Natural killer cell (primary cell): ENCODE results near the gene NME3. TPM values are rescaled to one million over a fixed set of nuclear protein-coding genes. Genes with fewer than 3 reads are reported as not detected.

Experiments
- ATAC-seq, 3 donors: fragments of 150-1000 bp in 2 of 3; fragments of 200-7000 bp in 1 of 3; cut with Tn5 transposase; 1 replicate in 1 of 3; 2 replicates in 2 of 3; pipeline ENCODE4 v1.10.0; 2021; ENCODE audit warnings: mild to moderate bottlenecking in 2 of 3, moderate library complexity in 2 of 3
- DNase-seq, 2 donors: peaks; one replicate each; pipeline versions ENCODE4 v3.0.0 to v3.0.0-alpha.2; 2013 to 2021; ENCODE audit warnings: mixed read lengths in 1 of 2
- H3K27ac ChIP-seq: one replicate; pipeline ENCODE4 v1.5.1; 2013; ENCODE audit warnings: mild to moderate bottlenecking, low read length
- H3K27me3 ChIP-seq: one replicate; pipeline ENCODE4 v1.6.1; 2013; ENCODE audit warnings: low read length; ENCODE audit not compliant: control insufficient read depth, insufficient read depth
- H3K36me3 ChIP-seq: one replicate; pipeline ENCODE4 v1.6.1; 2013; ENCODE audit warnings: low read length; ENCODE audit not compliant: control insufficient read depth, insufficient read depth
- H3K4me1 ChIP-seq: one replicate; pipeline ENCODE4 v1.6.1; 2013; ENCODE audit warnings: low read length; ENCODE audit not compliant: control insufficient read depth, insufficient read depth
- H3K4me3 ChIP-seq: one replicate; pipeline ENCODE4 v1.5.1; 2013; ENCODE audit warnings: low read length
- H3K9me3 ChIP-seq: one replicate; pipeline ENCODE4 v1.6.1; 2013; ENCODE audit warnings: low read length; ENCODE audit not compliant: control insufficient read depth, insufficient read depth
- H3K27ac Mint-ChIP-seq, 2 donors: one replicate each; pipeline ENCODE4 v1.8.0; 2022; ENCODE audit warnings: mild to moderate bottlenecking in 2 of 2, mixed read lengths in 2 of 2, moderate library complexity in 1 of 2
- H3K27me3 Mint-ChIP-seq, 2 donors: one replicate each; pipeline ENCODE4 v1.8.0; 2022; ENCODE audit warnings: low read depth in 2 of 2, mixed read lengths in 2 of 2
- H3K36me3 Mint-ChIP-seq: one replicate; pipeline ENCODE4 v1.8.0; 2022; ENCODE audit warnings: mixed read lengths
- H3K4me1 Mint-ChIP-seq, 2 donors: one replicate each; pipeline ENCODE4 v1.8.0; 2022; ENCODE audit warnings: mixed read lengths in 2 of 2
- H3K4me3 Mint-ChIP-seq: one replicate; pipeline ENCODE4 v1.8.0; 2022; ENCODE audit warnings: mild to moderate bottlenecking, moderate library complexity, mixed read lengths
- H3K9me3 Mint-ChIP-seq, 2 donors: one replicate each; pipeline ENCODE4 v1.8.0; 2022; ENCODE audit warnings: mixed read lengths in 2 of 2
- CTCF ChIP-seq: fragments of 200-600 bp; IDR thresholded peaks from one replicate; pipeline ENCODE4 v1.8.0; 2022; ENCODE audit warnings: antibody characterized with exemption
- WGBS: methylation state at CpG from one replicate; pipeline ENCODE4 v1.1.7; 2013; ENCODE audit warnings: missing lambda C conversion rate; ENCODE audit not compliant: insufficient coverage; 5-methylcytosine and 5-hydroxymethylcytosine counted together
- intact Hi-C: fragments of 100-400 bp; cut with micrococcal nuclease; formaldehyde crosslinking; loops from one replicate; pipeline ENCODE4 v1.14.2; 2022
- total RNA-seq, 4 donors: library from RNA; stranded (reverse); fragments of 120-200 nt in 1 of 4; gene quantifications; one replicate each; pipeline versions ENCODE4 v1.2.3 to v1.2.4, GENCODE V29; 2013 to 2022

The NME3 gene
- total RNA-seq, 3 donors from 2014 or later (not counting 1 experiment from before 2014, with no cell fraction given), result 40.6 to 50.3 (median 46.2) TPM

DNA sequence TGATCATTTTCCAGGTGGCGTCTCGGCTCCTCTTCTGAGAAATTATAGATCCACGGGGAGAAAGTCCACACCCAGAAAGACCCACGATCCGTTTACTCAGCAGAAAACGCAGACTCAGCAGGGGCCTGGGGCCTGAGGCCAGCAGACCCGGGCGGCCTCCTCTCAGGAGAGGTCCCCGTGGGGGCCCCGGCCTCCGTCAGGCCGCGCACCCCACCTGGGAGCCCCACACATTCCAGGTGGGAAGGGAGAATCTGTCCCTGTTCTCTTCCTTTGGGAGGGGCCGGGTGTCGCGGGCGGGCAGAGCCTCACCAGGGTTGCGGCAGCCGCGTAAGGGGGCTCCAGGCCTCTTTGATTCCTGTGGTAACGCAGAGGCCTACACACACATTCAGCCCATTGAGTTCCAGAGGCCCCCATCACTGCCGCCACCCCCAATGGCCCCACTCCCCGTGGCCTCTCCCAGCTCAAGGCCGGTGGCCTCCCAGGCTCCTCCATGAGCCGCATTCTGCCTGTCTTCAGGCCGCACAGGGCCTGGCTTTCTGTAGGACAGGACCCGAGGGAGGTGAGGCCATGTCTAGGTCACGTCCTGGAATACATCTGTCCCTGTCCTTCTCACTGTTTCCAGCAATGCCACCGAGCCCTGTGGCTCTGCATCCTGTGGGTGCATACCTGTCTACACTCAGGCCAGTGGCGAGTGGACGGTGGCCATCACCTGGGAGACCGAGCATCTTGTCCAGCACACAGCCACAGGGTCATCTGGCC, 23.7 kb upstream of the NME3 start:
- intact Hi-C loops, result no loop called here
- H3K4me1 Mint-ChIP-seq, result no peaks in the 10 kb centered on the region

GRCh38 chr16:1794221-1794871, 23.0 kb upstream of the NME3 start:
- no peak for ATAC-seq
- no peaks in the 10 kb centered on the region for H3K36me3 Mint-ChIP-seq
- TF ChIP-seq CTCF, result no peak
- H3K27me3 ChIP-seq, result no peaks in the 10 kb centered on the region
- H3K4me1 Mint-ChIP-seq, result no peaks in the 10 kb centered on the region
- H3K36me3 ChIP-seq, result peaks cover 1% of the 10 kb centered on the region
- WGBS, result 85% methylated on average over 18 of the region's 18 CpGs
- H3K9me3 ChIP-seq, result peaks cover 4% of the 10 kb centered on the region
- intact Hi-C loops, result no loop called here
- H3K27ac Mint-ChIP-seq, result no peak overlapping the region
- H3K4me3 ChIP-seq, result no peak overlapping the region
- no peak overlapping the region for H3K4me3 Mint-ChIP-seq
- no peaks in the 10 kb centered on the region for H3K4me1 ChIP-seq
- no peaks in the 10 kb centered on the region for H3K9me3 Mint-ChIP-seq
- no peak overlapping the region for H3K27ac ChIP-seq
- no peak for DNase-seq
- H3K27me3 Mint-ChIP-seq, result no peaks in the 10 kb centered on the region

More for the DNA sequence above, 23.7 kb upstream of the NME3 start:
- H3K36me3 ChIP-seq, result no peaks in the 10 kb centered on the region
- no peak overlapping the region for H3K4me3 ChIP-seq
- ATAC-seq (no peak), DNase-seq (no peak)
- Mint-ChIP-seq H3K9me3 (no peaks in the 10 kb centered on the region), H3K4me3 (no peak overlapping the region), H3K27ac (no peak overlapping the region), H3K27me3 (no peaks in the 10 kb centered on the region), H3K36me3 (no peaks in the 10 kb centered on the region)
- TF ChIP-seq CTCF, result no peak
- no peaks in the 10 kb centered on the region for H3K4me1 ChIP-seq
- H3K27ac ChIP-seq, result no peak overlapping the region
- peaks cover 4% of the 10 kb centered on the region for H3K9me3 ChIP-seq
- WGBS, result 93% methylated on average over 32 of the region's 32 CpGs
- H3K27me3 ChIP-seq, result no peaks in the 10 kb centered on the region

GRCh38 chr16:1793578-1794220, 22.4 kb upstream of the NME3 start, which contains the start of gene IGFALS:
TSS of gene IGFALS (minus strand) at chr16:1793705. CDS start at chr16:1793652, 53 bp downstream.
- no peak for TF ChIP-seq CTCF
- Histone ChIP-seq H3K4me3 (no peak within 1 kb of the TSS), H3K27me3 (no peaks in the 10 kb centered on the region), H3K36me3 (peaks cover 8% of the 10 kb centered on the region), H3K27ac (no peak within 1 kb of the TSS), H3K9me3 (peaks cover 4% of the 10 kb centered on the region), H3K4me1 (no peaks in the 10 kb centered on the region)
- H3K9me3 Mint-ChIP-seq, result no peaks in the 10 kb centered on the region
- ATAC-seq (no peak), DNase-seq (no peak)
- no peaks in the 10 kb centered on the region for H3K27me3 Mint-ChIP-seq
- H3K36me3 Mint-ChIP-seq, result no peaks in the 10 kb centered on the region
- H3K27ac Mint-ChIP-seq, result no peak within 1 kb of the TSS
- H3K4me3 Mint-ChIP-seq, result no peak within 1 kb of the TSS
- H3K4me1 Mint-ChIP-seq, result peaks cover 4 to 5% of the 10 kb centered on the region in 2 donors
- WGBS, result 91% methylated on average over 28 of the region's 28 CpGs
- intact Hi-C loops, result no loop called here
